ENCODE data around the gene CLEC2L. TPM values are rescaled to one million over a fixed set of nuclear protein-coding genes. Genes with fewer than 3 reads are reported as not detected.

Gene CLEC2L
- total RNA-seq, 3 donors from 2014 or later (not counting 1 experiment from before 2014, with no cell fraction given): 0.71 TPM; not detected in 2

GRCh38 chr7:139511315-139511714 lies 12.2 kb upstream of the CLEC2L start:
- TF ChIP-seq CTCF (IDR thresholded peaks at IDR 0.05): no peak
- Histone ChIP-seq H3K27me3 (ENCODE audit: control insufficient read depth, insufficient read depth, low read length) (no peaks in the 10 kb centered on the region), H3K4me3 (ENCODE audit: low read length) (no peak overlapping the region), H3K4me1 (ENCODE audit: control insufficient read depth, insufficient read depth, low read length) (no peaks in the 10 kb centered on the region), H3K9me3 (ENCODE audit: control insufficient read depth, insufficient read depth, low read length) (no peaks in the 10 kb centered on the region), H3K36me3 (ENCODE audit: control insufficient read depth, insufficient read depth, low read length) (no peaks in the 10 kb centered on the region), H3K27ac (ENCODE audit: low read length) (no peak overlapping the region)
- Mint-ChIP-seq H3K9me3 (no peaks in the 10 kb centered on the region), H3K4me3 (no peak overlapping the region), H3K4me1 (no peaks in the 10 kb centered on the region), H3K36me3 (no peaks in the 10 kb centered on the region), H3K27ac (no peak overlapping the region), H3K27me3 (ENCODE audit: low read depth in 2 of 2) (peaks cover 0 to 2% of the 10 kb centered on the region in 2 donors)
- DNase-seq (no peak), ATAC-seq (no peak)
- WGBS (ENCODE audit: insufficient coverage): 80% methylated on average over 5 of the region's 5 CpGs
- intact Hi-C loops (cut with micrococcal nuclease): no loop called here

GRCh38 chr7:139515266-139515665 lies 8.2 kb upstream of the CLEC2L start:
- ATAC-seq (no peak), DNase-seq (no peak)
- no peak overlapping the region for H3K4me3 ChIP-seq (ENCODE audit: low read length)
- peaks cover 0 to 4% of the 10 kb centered on the region in 2 donors for H3K27me3 Mint-ChIP-seq (ENCODE audit: low read depth in 2 of 2)
- 92% methylated on average over 8 of the region's 8 CpGs for WGBS (ENCODE audit: insufficient coverage)
- no peaks in the 10 kb centered on the region for H3K9me3 Mint-ChIP-seq
- no peaks in the 10 kb centered on the region for H3K27me3 ChIP-seq (ENCODE audit: control insufficient read depth, insufficient read depth, low read length)
- H3K36me3 Mint-ChIP-seq: no peaks in the 10 kb centered on the region
- no peaks in the 10 kb centered on the region for H3K36me3 ChIP-seq (ENCODE audit: control insufficient read depth, insufficient read depth, low read length)
- H3K27ac ChIP-seq (ENCODE audit: low read length): no peak overlapping the region
- H3K9me3 ChIP-seq (ENCODE audit: control insufficient read depth, insufficient read depth, low read length): no peaks in the 10 kb centered on the region
- intact Hi-C loops (cut with micrococcal nuclease): no loop called here
- no peak overlapping the region for H3K27ac Mint-ChIP-seq
- H3K4me1 ChIP-seq (ENCODE audit: control insufficient read depth, insufficient read depth, low read length): no peaks in the 10 kb centered on the region
- TF ChIP-seq CTCF (IDR thresholded peaks at IDR 0.05): no peak
- H3K4me1 Mint-ChIP-seq: no peaks in the 10 kb centered on the region
- no peak overlapping the region for H3K4me3 Mint-ChIP-seq

GRCh38 chr7:139521439-139521838 lies 2.0 kb upstream of the CLEC2L start:
- no CpG with 5 or more reads among the region's 1 CpG for WGBS (ENCODE audit: insufficient coverage)

More at GRCh38 chr7:139521439-139521838, 2.0 kb upstream of the CLEC2L start:
- peaks cover 30 to 41% of the 10 kb centered on the region in 2 donors for H3K27me3 Mint-ChIP-seq (ENCODE audit: low read depth in 2 of 2)
- Histone ChIP-seq H3K36me3 (ENCODE audit: control insufficient read depth, insufficient read depth, low read length) (no peaks in the 10 kb centered on the region), H3K27me3 (ENCODE audit: control insufficient read depth, insufficient read depth, low read length) (peaks cover 7% of the 10 kb centered on the region), H3K9me3 (ENCODE audit: control insufficient read depth, insufficient read depth, low read length) (no peaks in the 10 kb centered on the region), H3K4me1 (ENCODE audit: control insufficient read depth, insufficient read depth, low read length) (no peaks in the 10 kb centered on the region), H3K27ac (ENCODE audit: low read length) (no peak overlapping the region), H3K4me3 (ENCODE audit: low read length) (no peak overlapping the region)
- intact Hi-C loops (cut with micrococcal nuclease): no loop called here
- no peak overlapping the region for H3K4me3 Mint-ChIP-seq
- no peak for ATAC-seq
- no peak overlapping the region for H3K27ac Mint-ChIP-seq
- H3K4me1 Mint-ChIP-seq: no peaks in the 10 kb centered on the region
- no peaks in the 10 kb centered on the region for H3K9me3 Mint-ChIP-seq
- no peak for TF ChIP-seq CTCF (IDR thresholded peaks at IDR 0.05)
- H3K36me3 Mint-ChIP-seq: no peaks in the 10 kb centered on the region
- DNase-seq: no peak

Data from natural killer cell (primary cell).